ENCODE measurements around the gene NOL8. TPM values are rescaled to one million over a fixed set of nuclear protein-coding genes. Genes with fewer than 3 reads are reported as not detected.

Gene NOL8
- total and polyA plus RNA-seq, 2 donors (not counting 1 experiment from before 2014, with no cell fraction given) = 19.9 to 91.0 TPM

DNA sequence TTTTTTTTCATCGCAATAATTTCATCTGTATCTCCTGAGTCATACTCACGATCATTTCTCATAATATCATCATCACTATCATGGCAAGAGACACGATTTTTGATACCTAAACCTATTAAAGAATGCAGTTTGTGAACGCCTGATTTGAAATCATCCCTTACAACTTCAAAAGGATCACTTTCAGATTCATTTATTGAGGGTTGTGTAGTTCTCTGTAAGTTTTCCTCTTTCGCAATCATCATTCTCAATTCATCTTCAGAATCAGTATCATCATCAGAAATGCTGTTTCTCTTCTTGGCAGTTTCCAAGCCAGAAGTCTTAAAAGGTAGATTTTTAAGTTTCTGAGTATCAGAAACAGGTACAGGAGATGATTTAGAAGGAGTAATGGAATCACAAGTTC is 9.7 kb downstream of the NOL8 start:
- ChIA-PET CTCF (no interaction called here), POLR2A (no interaction called here)
- no peak for TF ChIP-seq EZH2 (IDR thresholded peaks at IDR 0.05; ENCODE audit: borderline replicate concordance, insufficient read depth, low read depth, low read length, poor library complexity, severe bottlenecking)
- TF ChIP-seq, protein P1, sequence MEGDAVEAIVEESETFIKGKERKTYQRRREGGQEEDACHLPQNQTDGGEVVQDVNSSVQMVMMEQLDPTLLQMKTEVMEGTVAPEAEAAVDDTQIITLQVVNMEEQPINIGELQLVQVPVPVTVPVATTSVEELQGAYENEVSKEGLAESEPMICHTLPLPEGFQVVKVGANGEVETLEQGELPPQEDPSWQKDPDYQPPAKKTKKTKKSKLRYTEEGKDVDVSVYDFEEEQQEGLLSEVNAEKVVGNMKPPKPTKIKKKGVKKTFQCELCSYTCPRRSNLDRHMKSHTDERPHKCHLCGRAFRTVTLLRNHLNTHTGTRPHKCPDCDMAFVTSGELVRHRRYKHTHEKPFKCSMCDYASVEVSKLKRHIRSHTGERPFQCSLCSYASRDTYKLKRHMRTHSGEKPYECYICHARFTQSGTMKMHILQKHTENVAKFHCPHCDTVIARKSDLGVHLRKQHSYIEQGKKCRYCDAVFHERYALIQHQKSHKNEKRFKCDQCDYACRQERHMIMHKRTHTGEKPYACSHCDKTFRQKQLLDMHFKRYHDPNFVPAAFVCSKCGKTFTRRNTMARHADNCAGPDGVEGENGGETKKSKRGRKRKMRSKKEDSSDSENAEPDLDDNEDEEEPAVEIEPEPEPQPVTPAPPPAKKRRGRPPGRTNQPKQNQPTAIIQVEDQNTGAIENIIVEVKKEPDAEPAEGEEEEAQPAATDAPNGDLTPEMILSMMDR (IDR thresholded peaks at IDR 0.05) = no peak
- Histone ChIP-seq H3K4me1 (ENCODE audit: control insufficient read depth in 2 of 2, insufficient read depth in 2 of 2, low read length in 2 of 2) (no peaks in the 10 kb centered on the region), H3K4me2 (replicated peaks; ENCODE audit: low read depth, low read length, poor library complexity, severe bottlenecking) (no peak overlapping the region), H2AFZ (ENCODE audit: insufficient read depth, low read depth, low read length, poor library complexity, severe bottlenecking) (no peak overlapping the region), H3K9me3 (ENCODE audit: control extremely low read depth in 1 of 3, control insufficient read depth in 2 of 3, insufficient read depth in 1 of 3, low read length in 2 of 3) (no peaks in the 10 kb centered on the region), H3K27ac (ENCODE audit: low read length in 2 of 2) (no peak overlapping the region), H3K27me3 (replicated peaks in 1 of 4; ENCODE audit: control extremely low read depth in 1 of 4, control insufficient read depth in 3 of 4, insufficient read depth in 4 of 4, low read length in 3 of 4) (no peaks in the 10 kb centered on the region), H3K36me3 (replicated peaks in 1 of 2; ENCODE audit: control extremely low read depth in 1 of 2, control insufficient read depth in 1 of 2, extremely low read depth in 1 of 2, insufficient read depth in 2 of 2, low read length in 1 of 2) (peaks cover 0 to 74% of the 10 kb centered on the region in 2 experiments), H3K9ac (ENCODE audit: low read length) (no peak overlapping the region), H3K79me2 (ENCODE audit: control insufficient read depth, insufficient read depth, low read length) (peaks cover 24% of the 10 kb centered on the region), H3K4me3 (ENCODE audit: control extremely low read depth in 1 of 5, extremely low read depth in 1 of 5, insufficient read depth in 1 of 5, low read depth in 2 of 5, low read length in 4 of 5) (no peak overlapping the region), H4K20me1 (ENCODE audit: control insufficient read depth, insufficient read depth, low read length, poor library complexity, severe bottlenecking) (no peaks in the 10 kb centered on the region)
- intact Hi-C loops (cut with micrococcal nuclease) = no loop called here
- no peak overlapping the region for H3K4me3 Mint-ChIP-seq
- H3K27me3 Mint-ChIP-seq = no peaks in the 10 kb centered on the region
- ATAC-seq (ENCODE audit: low read depth) = no peak
- DNase-seq = no peak
- H3K9me3 Mint-ChIP-seq (ENCODE audit: insufficient read depth) = no peaks in the 10 kb centered on the region
- H3K27ac Mint-ChIP-seq = no peak overlapping the region
- 100% methylated on average over 2 of the region's 5 CpGs for WGBS (ENCODE audit: insufficient coverage)
- peaks cover 19% of the 10 kb centered on the region for H3K4me1 Mint-ChIP-seq

DNA sequence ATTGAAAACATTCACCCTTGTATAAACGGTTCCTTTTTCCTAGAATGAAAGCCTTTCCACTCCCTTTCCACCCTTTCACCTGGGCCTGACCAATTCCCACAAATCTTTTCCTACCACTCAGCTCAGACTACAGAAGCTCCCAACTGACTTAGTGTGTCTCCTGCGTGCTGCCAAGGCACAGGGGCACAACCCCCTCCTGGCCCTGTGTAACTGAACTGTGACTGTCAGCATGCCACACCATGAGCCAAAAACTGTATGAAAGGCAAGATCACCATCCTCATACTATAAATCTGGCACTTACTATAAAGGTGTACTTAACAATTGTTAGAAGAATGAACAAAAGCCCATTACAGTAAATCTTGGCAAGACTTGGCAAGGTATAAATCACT is 11.5 kb downstream of the NOL8 start:
- no peak for ATAC-seq (ENCODE audit: low read depth)
- H3K27me3 Mint-ChIP-seq = no peaks in the 10 kb centered on the region
- no peak overlapping the region for H3K4me2 ChIP-seq (replicated peaks; ENCODE audit: low read depth, low read length, poor library complexity, severe bottlenecking)
- H3K4me1 ChIP-seq (ENCODE audit: control insufficient read depth in 2 of 2, insufficient read depth in 2 of 2, low read length in 2 of 2) = no peaks in the 10 kb centered on the region
- H3K4me1 Mint-ChIP-seq = peaks cover 19% of the 10 kb centered on the region
- peaks cover 24% of the 10 kb centered on the region for H3K79me2 ChIP-seq (ENCODE audit: control insufficient read depth, insufficient read depth, low read length)
- H3K9ac ChIP-seq (ENCODE audit: low read length) = no peak overlapping the region
- H3K36me3 ChIP-seq (replicated peaks in 1 of 2; ENCODE audit: control extremely low read depth in 1 of 2, control insufficient read depth in 1 of 2, extremely low read depth in 1 of 2, insufficient read depth in 2 of 2, low read length in 1 of 2) = peaks cover 2 to 74% of the 10 kb centered on the region in 2 experiments
- DNase-seq = no peak
- H3K27me3 ChIP-seq (replicated peaks in 1 of 4; ENCODE audit: control extremely low read depth in 1 of 4, control insufficient read depth in 3 of 4, insufficient read depth in 4 of 4, low read length in 3 of 4) = no peaks in the 10 kb centered on the region
- WGBS (ENCODE audit: insufficient coverage) = 56% methylated on average over 1 of the region's 2 CpGs
- no peaks in the 10 kb centered on the region for H3K9me3 Mint-ChIP-seq (ENCODE audit: insufficient read depth)
- no peaks in the 10 kb centered on the region for H4K20me1 ChIP-seq (ENCODE audit: control insufficient read depth, insufficient read depth, low read length, poor library complexity, severe bottlenecking)
- TF ChIP-seq, protein P1 (IDR thresholded peaks at IDR 0.05) = no peak
- no peak for TF ChIP-seq EZH2 (IDR thresholded peaks at IDR 0.05; ENCODE audit: borderline replicate concordance, insufficient read depth, low read depth, low read length, poor library complexity, severe bottlenecking)
- no peak overlapping the region for H3K27ac ChIP-seq (ENCODE audit: low read length in 2 of 2)
- no peak overlapping the region for H3K27ac Mint-ChIP-seq
- intact Hi-C loops (cut with micrococcal nuclease) = no loop called here
- H3K4me3 Mint-ChIP-seq = no peak overlapping the region
- H3K9me3 ChIP-seq (ENCODE audit: control extremely low read depth in 1 of 3, control insufficient read depth in 2 of 3, insufficient read depth in 1 of 3, low read length in 2 of 3) = no peaks in the 10 kb centered on the region
- POLR2A ChIA-PET = no interaction called here
- H2AFZ ChIP-seq (ENCODE audit: insufficient read depth, low read depth, low read length, poor library complexity, severe bottlenecking) = no peak overlapping the region
- CTCF ChIA-PET = interaction anchor here (1.3 kb wide), 1 partner anchor 15 kb away, joined by 3 read pairs; no protein-coding TSS in a partner anchor
- H3K4me3 ChIP-seq (ENCODE audit: control extremely low read depth in 1 of 5, extremely low read depth in 1 of 5, insufficient read depth in 1 of 5, low read depth in 2 of 5, low read length in 4 of 5) = no peak overlapping the region
